ENCODE results near the gene CD44. TPM values are rescaled to one million over a fixed set of nuclear protein-coding genes. Genes with fewer than 3 reads are reported as not detected.

Gene CD44
- total RNA-seq, 2 donors from 2014 or later: 166 to 203 TPM

DNA sequence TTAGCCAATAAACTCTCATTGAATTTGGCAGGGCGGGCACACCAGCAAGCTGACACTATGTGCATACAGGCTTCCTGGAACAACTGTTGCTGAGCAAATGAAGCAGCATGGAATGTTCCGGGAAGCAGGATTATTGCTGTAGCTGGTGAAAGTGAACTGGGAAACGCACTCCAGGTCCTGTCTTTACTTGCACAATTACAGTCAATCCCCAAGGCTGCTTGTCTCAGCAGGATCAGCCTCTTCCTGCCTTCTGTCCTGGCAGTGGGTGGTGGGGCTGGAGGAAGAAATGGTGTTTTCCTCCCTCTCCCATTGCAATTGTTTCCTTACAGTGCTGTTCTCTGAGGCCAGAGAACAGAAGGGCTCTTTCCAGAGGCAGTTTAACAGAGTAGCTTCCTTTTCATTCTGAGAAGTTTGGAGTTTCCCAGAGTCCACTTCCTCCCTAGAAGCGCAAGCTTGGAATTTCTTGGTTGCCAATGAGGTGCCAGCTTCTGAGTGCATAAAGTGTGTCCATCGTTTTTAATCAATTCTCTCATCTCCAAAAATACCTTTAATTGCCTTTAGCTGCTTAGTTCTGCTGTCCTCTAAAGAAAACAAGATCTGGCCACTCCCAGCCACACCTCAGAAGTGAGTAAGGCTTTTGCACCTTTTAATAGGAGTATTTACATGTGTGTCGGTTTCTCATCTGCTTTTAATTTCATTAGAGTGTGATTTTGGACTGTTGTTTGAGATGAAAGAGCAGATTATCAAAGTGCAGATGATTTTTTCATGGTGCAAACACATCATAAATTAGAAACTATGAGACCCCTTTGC is 19.9 kb downstream of the CD44 start:
- WGBS: 23% methylated on average over 6 of the region's 6 CpGs
- peak overlapping the region in 1 of 2 donors; percentile 67 for H3K27ac ChIP-seq
- no peaks in the 10 kb centered on the region for H3K36me3 ChIP-seq
- intact Hi-C loops (cut with DNase I): no loop called here
- TF ChIP-seq POLR2AphosphoS5 (IDR thresholded peaks at IDR 0.05): peak; percentile 88
- no peak for TF ChIP-seq POLR2A (IDR thresholded peaks at IDR 0.05)
- no peak overlapping the region for H3K4me3 ChIP-seq
- no peaks in the 10 kb centered on the region for H3K9me3 ChIP-seq
- no peaks in the 10 kb centered on the region for H3K4me1 ChIP-seq (replicated peaks)
- H3K27me3 ChIP-seq (replicated peaks; ENCODE audit: insufficient read depth): no peaks in the 10 kb centered on the region
- peak; percentile 84 for DNase-seq (ENCODE audit: low spot score)

DNA sequence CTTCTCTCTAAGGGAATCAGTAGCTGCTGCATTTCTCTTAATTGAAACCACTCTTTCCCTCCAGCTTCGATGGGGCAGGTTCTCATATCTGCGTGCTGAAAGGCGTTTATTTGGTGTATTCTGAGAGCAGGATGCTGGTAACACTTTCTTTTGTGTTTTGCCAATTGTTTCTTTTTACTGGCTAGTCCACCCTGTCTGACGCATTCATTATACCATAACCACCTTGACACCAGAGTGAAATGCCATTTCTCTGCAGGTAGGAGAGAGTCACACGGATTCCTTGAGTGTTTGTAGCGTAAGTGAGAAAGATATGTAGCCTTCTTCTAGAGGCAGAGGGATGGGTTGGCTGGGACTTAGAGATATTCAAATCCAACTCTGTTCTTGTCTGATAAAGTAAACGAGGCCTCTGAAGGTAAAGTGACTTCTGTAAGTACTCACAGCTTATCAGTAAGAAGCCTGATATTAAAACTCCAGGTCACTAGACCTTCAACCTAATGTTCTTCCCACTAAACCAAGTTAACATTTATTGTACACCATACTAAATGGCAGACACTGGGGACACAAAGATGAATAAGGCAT is 21.4 kb downstream of the CD44 start:
- no peak for DNase-seq (ENCODE audit: low spot score)
- no peaks in the 10 kb centered on the region for H3K27me3 ChIP-seq (replicated peaks; ENCODE audit: insufficient read depth)
- no peaks in the 10 kb centered on the region for H3K36me3 ChIP-seq
- TF ChIP-seq POLR2A (IDR thresholded peaks at IDR 0.05): no peak
- TF ChIP-seq POLR2AphosphoS5 (IDR thresholded peaks at IDR 0.05): no peak
- TF ChIP-seq, protein P1, sequence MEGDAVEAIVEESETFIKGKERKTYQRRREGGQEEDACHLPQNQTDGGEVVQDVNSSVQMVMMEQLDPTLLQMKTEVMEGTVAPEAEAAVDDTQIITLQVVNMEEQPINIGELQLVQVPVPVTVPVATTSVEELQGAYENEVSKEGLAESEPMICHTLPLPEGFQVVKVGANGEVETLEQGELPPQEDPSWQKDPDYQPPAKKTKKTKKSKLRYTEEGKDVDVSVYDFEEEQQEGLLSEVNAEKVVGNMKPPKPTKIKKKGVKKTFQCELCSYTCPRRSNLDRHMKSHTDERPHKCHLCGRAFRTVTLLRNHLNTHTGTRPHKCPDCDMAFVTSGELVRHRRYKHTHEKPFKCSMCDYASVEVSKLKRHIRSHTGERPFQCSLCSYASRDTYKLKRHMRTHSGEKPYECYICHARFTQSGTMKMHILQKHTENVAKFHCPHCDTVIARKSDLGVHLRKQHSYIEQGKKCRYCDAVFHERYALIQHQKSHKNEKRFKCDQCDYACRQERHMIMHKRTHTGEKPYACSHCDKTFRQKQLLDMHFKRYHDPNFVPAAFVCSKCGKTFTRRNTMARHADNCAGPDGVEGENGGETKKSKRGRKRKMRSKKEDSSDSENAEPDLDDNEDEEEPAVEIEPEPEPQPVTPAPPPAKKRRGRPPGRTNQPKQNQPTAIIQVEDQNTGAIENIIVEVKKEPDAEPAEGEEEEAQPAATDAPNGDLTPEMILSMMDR (IDR thresholded peaks at IDR 0.05): no peak
- H3K4me1 ChIP-seq (replicated peaks): peaks cover 2% of the 10 kb centered on the region
- peak overlapping the region in 1 of 2 donors; percentile 67 for H3K27ac ChIP-seq
- H3K9me3 ChIP-seq: no peaks in the 10 kb centered on the region
- 67% methylated on average over 7 of the region's 7 CpGs for WGBS
- H3K4me3 ChIP-seq: no peak overlapping the region
- intact Hi-C loops (cut with DNase I): no loop called here

DNA sequence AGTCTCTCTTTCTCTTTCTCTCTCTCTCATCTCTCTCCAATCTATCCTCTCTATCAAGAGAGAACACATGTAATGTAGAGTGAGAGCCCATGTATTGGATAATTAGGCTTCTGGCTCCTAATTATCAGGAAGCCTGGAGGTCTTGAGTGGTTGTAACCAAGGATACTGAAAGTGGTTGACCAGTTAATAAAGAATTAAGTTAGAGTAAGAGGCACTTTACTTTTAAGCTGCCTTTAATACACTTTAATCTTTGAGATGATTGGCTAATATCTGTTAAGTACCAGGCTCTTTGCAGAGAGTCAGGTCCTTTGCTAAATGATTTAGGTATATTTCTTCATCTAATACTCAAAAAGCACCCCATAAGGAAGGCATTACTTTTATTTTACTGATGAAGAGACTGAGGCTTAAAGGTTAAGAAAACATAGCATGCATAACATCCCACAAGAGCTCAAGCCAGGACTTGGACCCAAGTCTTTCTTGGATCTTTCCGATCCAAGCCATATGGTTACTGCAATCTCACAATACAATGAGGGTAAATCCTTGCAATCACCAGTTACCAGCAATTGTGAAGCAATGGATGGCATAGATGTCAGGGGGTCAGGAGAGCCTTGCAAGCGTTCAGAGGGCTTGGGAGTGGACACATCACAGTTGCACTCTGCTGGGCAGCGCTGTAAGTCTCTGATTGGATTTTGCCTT is 22.1 kb downstream of the CD44 start:
- no peaks in the 10 kb centered on the region for H3K36me3 ChIP-seq
- intact Hi-C loops (cut with DNase I): no loop called here
- 96% methylated on average over 3 of the region's 3 CpGs for WGBS
- no peaks in the 10 kb centered on the region for H3K27me3 ChIP-seq (replicated peaks; ENCODE audit: insufficient read depth)
- H3K4me3 ChIP-seq: no peak overlapping the region
- no peak overlapping the region for H3K27ac ChIP-seq
- peaks cover 2% of the 10 kb centered on the region for H3K4me1 ChIP-seq (replicated peaks)
- no peak for TF ChIP-seq POLR2A (IDR thresholded peaks at IDR 0.05)
- H3K9me3 ChIP-seq: no peaks in the 10 kb centered on the region
- no peak for DNase-seq (ENCODE audit: low spot score)

DNA sequence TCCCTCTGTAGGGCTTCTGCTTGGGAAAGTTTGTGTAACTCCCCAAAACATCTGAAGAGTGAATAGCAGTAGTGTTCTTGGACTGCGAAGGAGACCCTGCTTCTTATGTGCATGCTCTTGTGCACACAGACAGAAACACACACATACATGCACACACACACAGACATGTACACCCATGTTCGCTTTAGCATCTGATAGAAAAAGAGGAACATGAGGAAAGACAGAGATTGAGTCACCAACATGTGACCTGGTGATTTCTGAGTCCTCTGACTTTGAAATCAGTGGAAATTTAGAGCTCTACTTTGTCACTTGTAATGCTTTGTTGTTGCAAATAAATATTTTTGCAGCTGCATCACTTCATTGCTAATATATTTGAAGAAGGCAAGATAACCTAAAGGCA is 23.8 kb downstream of the CD44 start:
- no peak for TF ChIP-seq POLR2A (IDR thresholded peaks at IDR 0.05)
- TF ChIP-seq, protein P1 (IDR thresholded peaks at IDR 0.05): no peak
- no peak for TF ChIP-seq POLR2AphosphoS5 (IDR thresholded peaks at IDR 0.05)
- no peaks in the 10 kb centered on the region for H3K27me3 ChIP-seq (replicated peaks; ENCODE audit: insufficient read depth)
- peaks cover 8% of the 10 kb centered on the region for H3K4me1 ChIP-seq (replicated peaks)
- H3K9me3 ChIP-seq: no peaks in the 10 kb centered on the region
- H3K4me3 ChIP-seq: no peak overlapping the region
- no peaks in the 10 kb centered on the region for H3K36me3 ChIP-seq
- H3K27ac ChIP-seq: no peak overlapping the region
- no peak for DNase-seq (ENCODE audit: low spot score)
- WGBS: 86% methylated on average over 2 of the region's 2 CpGs
- intact Hi-C loops (cut with DNase I): no loop called here

DNA sequence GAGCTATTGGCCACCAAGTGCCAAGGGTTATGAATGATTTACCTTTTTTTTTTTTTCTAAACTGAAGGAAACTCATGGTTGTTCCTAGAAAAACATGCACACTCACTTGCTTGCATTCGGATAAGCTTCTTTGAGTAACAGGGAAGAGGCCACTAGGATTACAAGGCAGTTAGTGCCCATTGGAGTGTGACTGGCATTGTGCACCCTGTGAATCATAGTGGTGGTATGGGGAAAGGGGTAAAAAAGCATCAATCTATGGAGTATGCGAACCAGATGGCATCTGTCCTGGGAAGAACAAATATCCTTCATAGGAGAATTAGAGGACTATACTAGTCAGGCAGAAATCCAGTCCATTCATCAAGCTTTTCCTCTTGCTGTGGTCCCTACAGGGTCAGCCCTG is 24.2 kb downstream of the CD44 start:
- Histone ChIP-seq H3K4me1 (replicated peaks) (peaks cover 8% of the 10 kb centered on the region), H3K4me3 (no peak overlapping the region), H3K27ac (no peak overlapping the region), H3K27me3 (replicated peaks; ENCODE audit: insufficient read depth) (no peaks in the 10 kb centered on the region), H3K9me3 (no peaks in the 10 kb centered on the region), H3K36me3 (no peaks in the 10 kb centered on the region)
- DNase-seq (ENCODE audit: low spot score): no peak
- 84% methylated on average over 2 of the region's 2 CpGs for WGBS
- intact Hi-C loops (cut with DNase I): no loop called here
- TF ChIP-seq POLR2A (IDR thresholded peaks at IDR 0.05) (no peak), POLR2AphosphoS5 (IDR thresholded peaks at IDR 0.05) (no peak)
- TF ChIP-seq, protein P1 (IDR thresholded peaks at IDR 0.05): no peak
